PC-9 (cell line): ENCODE data around the gene ESR2.

Experiments
- EZH2 ChIP-seq: fragments of 200-600 bp; sonication (generic); IDR thresholded peaks from 2 replicates; pipeline ENCODE4 v1.8.0; 2017; ENCODE audit warnings: antibody characterized with exemption, low read depth
- TF ChIP-seq, protein P1 (sequence below): fragments of 200-600 bp; sonication (generic); conservative IDR thresholded peaks from 2 replicates; pipeline ENCODE4 v1.6.1; 2017; ENCODE audit warnings: mixed run types, antibody characterized with exemption, mild to moderate bottlenecking, moderate library complexity

DNA sequence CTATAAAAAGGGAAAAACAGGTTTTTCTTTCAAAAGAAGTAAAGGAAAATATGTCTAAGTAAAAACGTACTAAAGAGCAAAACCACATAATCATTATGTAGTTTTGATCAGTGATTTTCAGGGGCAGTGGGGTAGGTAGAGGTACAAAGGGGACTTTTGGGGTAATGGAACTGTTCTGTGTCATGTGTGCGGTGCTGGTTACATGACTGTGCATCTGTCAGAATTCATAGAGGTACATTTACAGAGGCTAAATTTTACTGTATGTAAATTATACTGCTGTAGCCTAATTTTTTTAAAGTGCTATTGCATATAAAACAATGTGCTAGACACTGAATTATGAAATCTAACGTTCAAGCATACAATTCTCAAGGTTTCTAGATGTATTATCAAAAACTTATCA, 2.0 kb downstream of the ESR2 start:
- TF ChIP-seq, protein P1, sequence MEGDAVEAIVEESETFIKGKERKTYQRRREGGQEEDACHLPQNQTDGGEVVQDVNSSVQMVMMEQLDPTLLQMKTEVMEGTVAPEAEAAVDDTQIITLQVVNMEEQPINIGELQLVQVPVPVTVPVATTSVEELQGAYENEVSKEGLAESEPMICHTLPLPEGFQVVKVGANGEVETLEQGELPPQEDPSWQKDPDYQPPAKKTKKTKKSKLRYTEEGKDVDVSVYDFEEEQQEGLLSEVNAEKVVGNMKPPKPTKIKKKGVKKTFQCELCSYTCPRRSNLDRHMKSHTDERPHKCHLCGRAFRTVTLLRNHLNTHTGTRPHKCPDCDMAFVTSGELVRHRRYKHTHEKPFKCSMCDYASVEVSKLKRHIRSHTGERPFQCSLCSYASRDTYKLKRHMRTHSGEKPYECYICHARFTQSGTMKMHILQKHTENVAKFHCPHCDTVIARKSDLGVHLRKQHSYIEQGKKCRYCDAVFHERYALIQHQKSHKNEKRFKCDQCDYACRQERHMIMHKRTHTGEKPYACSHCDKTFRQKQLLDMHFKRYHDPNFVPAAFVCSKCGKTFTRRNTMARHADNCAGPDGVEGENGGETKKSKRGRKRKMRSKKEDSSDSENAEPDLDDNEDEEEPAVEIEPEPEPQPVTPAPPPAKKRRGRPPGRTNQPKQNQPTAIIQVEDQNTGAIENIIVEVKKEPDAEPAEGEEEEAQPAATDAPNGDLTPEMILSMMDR, result no peak
- no peak for TF ChIP-seq EZH2
